Stimulated activated CD8-positive, alpha-beta memory T cell treated with anti-CD3 and anti-CD28 coated beads, Interleukin-7, amount 100 ng/mL, for 24 hours (primary cell): ENCODE measurements around the gene F8A2.
"Not testable (repeated sequence)": the region's sequence is repeated elsewhere in the genome, so short reads cannot be mapped to it uniquely, and the experiment has no call there.

Experiments used
- DNase-seq: peaks from one replicate; pipeline ENCODE4 v3.0.0-alpha.2; 2020; ENCODE audit warnings: low read depth

Gene F8A2

GRCh38 chrX:155381843-155382528, at the start of gene F8A2:
TSS of gene F8A2 (plus strand) at chrX:155382095. CDS start at chrX:155382115, 20 bp downstream.
- not testable (repeated sequence) for DNase-seq

- no peak for DNase-seq
These were observed 48.3 kb upstream of the F8A2 start for GRCh38 chrX:155333544-155334100.

GRCh38 chrX:155334486-155335336, 47.2 kb upstream of the F8A2 start, which contains the start of gene CLIC2:
TSS of gene CLIC2 (minus strand) at chrX:155334614. CDS start at chrX:155334427, 187 bp downstream.
- no peak for DNase-seq

DNA sequence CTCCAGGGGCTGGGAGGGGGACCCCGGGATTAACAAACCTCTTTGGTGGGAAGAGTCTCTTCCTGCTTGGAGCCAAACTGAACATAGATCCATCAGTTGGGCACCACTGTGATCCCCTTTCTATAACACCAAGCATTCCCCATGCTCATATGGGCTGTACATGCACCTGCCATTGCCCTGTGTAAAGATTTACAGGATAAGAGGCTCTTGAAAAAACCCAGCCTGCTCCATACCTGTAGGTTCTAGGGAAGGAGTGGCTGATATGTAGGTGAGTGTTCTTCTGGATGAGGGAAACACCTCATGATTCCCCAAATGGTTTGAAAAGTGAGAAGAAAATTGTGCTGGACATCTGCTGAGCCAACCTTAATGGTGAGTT, 46.6 kb upstream of the F8A2 start:
- not testable (repeated sequence) for DNase-seq

GRCh38 chrX:155345689-155346088, 36.2 kb upstream of the F8A2 start:
- DNase-seq = not testable (repeated sequence)

- DNase-seq = not testable (repeated sequence)
These were observed 32.4 kb upstream of the F8A2 start for GRCh38 chrX:155349448-155349847.

GRCh38 chrX:155363712-155364111, 18.2 kb upstream of the F8A2 start:
- not testable (repeated sequence) for DNase-seq

GRCh38 chrX:155373777-155374458, 8.0 kb upstream of the F8A2 start:
- DNase-seq = not testable (repeated sequence)

DNA sequence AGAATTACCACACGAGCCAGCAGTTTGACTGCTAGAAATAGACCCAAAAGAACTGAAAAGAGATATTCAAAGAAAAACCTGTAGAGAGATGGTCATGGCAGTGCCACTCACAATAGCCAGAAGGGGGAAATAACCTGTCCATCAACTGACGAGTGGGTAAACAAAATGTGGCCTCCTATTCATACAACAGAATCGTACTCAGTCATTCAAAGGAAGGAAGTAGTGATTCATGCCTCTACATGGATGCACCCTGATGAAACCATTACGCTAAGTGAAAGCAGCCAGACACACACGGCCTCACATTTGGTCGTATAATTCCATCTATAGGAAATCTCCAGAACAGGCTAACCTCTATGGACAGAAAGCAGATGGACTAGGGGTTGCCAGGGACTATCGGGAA, 2.1 kb upstream of the F8A2 start:
- not testable (repeated sequence) for DNase-seq

GRCh38 chrX:155382529-155382967, 653 bp downstream of the F8A2 start:
- not testable (repeated sequence) for DNase-seq

- DNase-seq = no peak
These were observed 7.7 kb downstream of the F8A2 start for GRCh38 chrX:155389634-155390033.

DNA sequence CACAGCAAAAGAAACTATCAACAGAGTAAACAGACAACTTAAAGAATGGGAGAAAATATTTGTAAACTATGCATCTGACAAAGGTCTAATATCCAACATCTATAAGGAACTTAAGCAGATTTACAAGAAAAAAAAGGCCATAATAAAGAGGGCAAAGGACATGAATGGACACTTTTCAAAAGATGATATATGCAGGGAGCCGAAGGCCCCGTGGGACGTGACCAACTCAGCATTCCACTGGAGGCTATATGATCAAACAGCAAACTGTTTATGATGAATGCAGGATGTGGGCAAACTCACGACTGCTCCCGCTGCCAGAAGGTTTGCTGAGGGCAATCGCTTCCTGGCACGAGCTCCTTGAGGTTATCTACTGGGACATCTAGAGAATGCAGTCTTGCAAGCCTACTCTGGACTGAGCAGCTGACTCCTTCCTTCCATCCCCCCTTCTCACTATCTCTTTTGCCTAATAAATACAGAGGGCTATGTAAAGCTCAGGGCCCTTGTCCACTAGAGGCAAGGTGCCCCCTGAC, 12.9 kb downstream of the F8A2 start:
- DNase-seq = not testable (repeated sequence)

DNA sequence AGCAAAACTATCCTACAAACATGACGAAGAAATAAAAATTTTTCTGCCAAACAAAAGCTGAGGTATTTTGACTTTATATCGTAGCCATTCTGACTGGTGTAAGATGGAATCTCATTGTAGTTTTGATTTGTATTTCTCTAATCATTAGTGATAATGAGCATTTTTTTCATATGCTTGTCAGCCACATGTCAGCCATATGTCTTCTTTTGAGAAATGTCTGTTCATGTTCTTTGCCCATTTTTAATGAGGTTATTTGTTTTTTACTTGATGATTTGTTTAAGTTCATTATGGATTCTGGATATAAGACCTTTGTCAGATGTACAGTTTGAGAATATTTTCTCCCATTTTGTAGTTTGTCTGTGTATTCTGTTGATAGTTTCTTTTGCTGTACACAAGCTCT, 24.5 kb downstream of the F8A2 start:
- no peak for DNase-seq

DNA sequence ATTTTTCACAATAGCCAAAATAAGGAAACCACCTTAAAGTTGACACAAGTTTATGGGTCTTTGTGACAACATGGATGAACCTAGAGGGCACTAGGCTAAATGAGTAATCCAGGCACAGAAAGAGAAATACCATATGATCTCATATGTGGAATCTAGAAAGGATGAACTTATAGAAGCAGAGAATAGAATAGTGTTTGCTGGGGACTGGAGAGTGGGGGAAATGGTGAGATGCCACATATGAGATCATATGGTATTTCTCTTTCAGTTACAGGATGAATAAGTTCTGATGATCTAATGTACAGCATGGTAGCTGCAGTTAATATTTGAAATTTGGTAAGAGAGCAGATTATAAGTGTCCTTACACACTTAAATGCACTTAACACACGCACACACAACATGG, 35.9 kb downstream of the F8A2 start:
- DNase-seq = no peak
